Measurements from ENCODE around the gene FBXO11. TPM values are rescaled to one million over a fixed set of nuclear protein-coding genes. Genes with fewer than 3 reads are reported as not detected.

Gene FBXO11
- total RNA-seq, 1 donor from 2014 or later = 89.1 TPM

- DNase-seq = no peak
- intact Hi-C loops (cut with micrococcal nuclease) = no loop called here
- no peak for ATAC-seq (ENCODE audit: low read depth)
- Mint-ChIP-seq H3K36me3 (ENCODE audit: low read depth) (no peaks in the 10 kb centered on the region), H3K27me3 (peaks cover 9% of the 10 kb centered on the region), H3K4me1 (no peaks in the 10 kb centered on the region), H3K9me3 (no peaks in the 10 kb centered on the region), H3K27ac (no peak overlapping the region), H3K4me3 (no peak overlapping the region)
- TF ChIP-seq, protein P1, sequence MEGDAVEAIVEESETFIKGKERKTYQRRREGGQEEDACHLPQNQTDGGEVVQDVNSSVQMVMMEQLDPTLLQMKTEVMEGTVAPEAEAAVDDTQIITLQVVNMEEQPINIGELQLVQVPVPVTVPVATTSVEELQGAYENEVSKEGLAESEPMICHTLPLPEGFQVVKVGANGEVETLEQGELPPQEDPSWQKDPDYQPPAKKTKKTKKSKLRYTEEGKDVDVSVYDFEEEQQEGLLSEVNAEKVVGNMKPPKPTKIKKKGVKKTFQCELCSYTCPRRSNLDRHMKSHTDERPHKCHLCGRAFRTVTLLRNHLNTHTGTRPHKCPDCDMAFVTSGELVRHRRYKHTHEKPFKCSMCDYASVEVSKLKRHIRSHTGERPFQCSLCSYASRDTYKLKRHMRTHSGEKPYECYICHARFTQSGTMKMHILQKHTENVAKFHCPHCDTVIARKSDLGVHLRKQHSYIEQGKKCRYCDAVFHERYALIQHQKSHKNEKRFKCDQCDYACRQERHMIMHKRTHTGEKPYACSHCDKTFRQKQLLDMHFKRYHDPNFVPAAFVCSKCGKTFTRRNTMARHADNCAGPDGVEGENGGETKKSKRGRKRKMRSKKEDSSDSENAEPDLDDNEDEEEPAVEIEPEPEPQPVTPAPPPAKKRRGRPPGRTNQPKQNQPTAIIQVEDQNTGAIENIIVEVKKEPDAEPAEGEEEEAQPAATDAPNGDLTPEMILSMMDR (IDR thresholded peaks at IDR 0.05) = no peak
- ChIA-PET CTCF (no interaction called here), POLR2A (no interaction called here)
Observed at GRCh38 chr2:47941936-47942335, 35.6 kb upstream of the FBXO11 start.

GRCh38 chr2:47937677-47938076, 31.4 kb upstream of the FBXO11 start:
- Mint-ChIP-seq H3K36me3 (ENCODE audit: low read depth) (no peaks in the 10 kb centered on the region), H3K4me1 (no peaks in the 10 kb centered on the region), H3K27ac (no peak overlapping the region), H3K4me3 (no peak overlapping the region), H3K27me3 (peaks cover 9% of the 10 kb centered on the region), H3K9me3 (no peaks in the 10 kb centered on the region)
- no peak for ATAC-seq (ENCODE audit: low read depth)
- TF ChIP-seq, protein P1 (IDR thresholded peaks at IDR 0.05) = no peak
- ChIA-PET POLR2A (no interaction called here), CTCF (no interaction called here)
- intact Hi-C loops (cut with micrococcal nuclease) = no loop called here
- no peak for DNase-seq

DNA sequence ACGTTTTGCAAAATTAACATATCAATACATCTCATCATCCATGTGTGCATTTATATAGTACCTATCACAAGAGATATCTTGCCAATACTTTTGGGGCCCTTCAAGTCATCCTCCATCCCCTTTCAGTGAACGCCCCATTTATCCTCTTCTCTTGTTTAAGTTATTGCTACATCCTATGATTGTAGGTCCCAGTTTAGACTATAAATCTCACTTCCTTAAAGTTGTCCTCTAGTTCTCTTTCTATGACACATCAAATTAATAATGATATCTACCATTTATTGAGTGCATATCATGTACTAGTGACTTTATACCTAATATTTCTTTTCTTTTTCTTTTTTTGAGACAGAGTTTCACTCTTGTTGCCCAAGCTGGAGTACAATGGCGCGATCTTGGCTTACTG, 28.8 kb upstream of the FBXO11 start:
- Mint-ChIP-seq H3K9me3 (no peaks in the 10 kb centered on the region), H3K36me3 (ENCODE audit: low read depth) (no peaks in the 10 kb centered on the region), H3K27me3 (peaks cover 2% of the 10 kb centered on the region), H3K4me3 (no peak overlapping the region), H3K27ac (no peak overlapping the region), H3K4me1 (no peaks in the 10 kb centered on the region)
- CTCF ChIA-PET = no interaction called here
- TF ChIP-seq, protein P1 (IDR thresholded peaks at IDR 0.05) = no peak
- POLR2A ChIA-PET = no interaction called here
- intact Hi-C loops (cut with micrococcal nuclease) = no loop called here
- DNase-seq (no peak), ATAC-seq (ENCODE audit: low read depth) (no peak)

DNA sequence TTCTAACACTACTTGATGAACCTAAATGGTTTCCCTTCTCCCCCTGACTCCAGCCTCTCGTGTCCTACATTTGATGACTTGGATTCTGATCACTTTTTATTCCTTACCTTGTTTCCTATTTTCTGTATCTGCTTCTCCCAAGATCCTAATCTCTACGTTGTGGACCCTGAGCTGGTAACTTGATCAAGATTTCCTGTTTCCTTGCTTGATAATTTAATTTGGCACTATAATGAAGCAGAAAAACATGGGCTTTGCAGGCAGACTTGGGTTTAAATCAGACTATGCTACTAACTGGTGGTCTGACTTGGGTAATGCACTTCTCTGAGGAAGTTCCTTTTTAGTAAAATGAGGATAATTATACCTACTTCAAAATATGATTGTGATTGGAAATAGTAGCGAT, 11.7 kb upstream of the FBXO11 start:
- Mint-ChIP-seq H3K27ac (no peak overlapping the region), H3K9me3 (no peaks in the 10 kb centered on the region), H3K36me3 (ENCODE audit: low read depth) (no peaks in the 10 kb centered on the region), H3K4me1 (no peaks in the 10 kb centered on the region), H3K4me3 (no peak overlapping the region), H3K27me3 (no peaks in the 10 kb centered on the region)
- DNase-seq (no peak), ATAC-seq (ENCODE audit: low read depth) (no peak)
- CTCF ChIA-PET = no interaction called here
- intact Hi-C loops (cut with micrococcal nuclease) = no loop called here
- TF ChIP-seq, protein P1 (IDR thresholded peaks at IDR 0.05) = no peak
- POLR2A ChIA-PET = no interaction called here

DNA sequence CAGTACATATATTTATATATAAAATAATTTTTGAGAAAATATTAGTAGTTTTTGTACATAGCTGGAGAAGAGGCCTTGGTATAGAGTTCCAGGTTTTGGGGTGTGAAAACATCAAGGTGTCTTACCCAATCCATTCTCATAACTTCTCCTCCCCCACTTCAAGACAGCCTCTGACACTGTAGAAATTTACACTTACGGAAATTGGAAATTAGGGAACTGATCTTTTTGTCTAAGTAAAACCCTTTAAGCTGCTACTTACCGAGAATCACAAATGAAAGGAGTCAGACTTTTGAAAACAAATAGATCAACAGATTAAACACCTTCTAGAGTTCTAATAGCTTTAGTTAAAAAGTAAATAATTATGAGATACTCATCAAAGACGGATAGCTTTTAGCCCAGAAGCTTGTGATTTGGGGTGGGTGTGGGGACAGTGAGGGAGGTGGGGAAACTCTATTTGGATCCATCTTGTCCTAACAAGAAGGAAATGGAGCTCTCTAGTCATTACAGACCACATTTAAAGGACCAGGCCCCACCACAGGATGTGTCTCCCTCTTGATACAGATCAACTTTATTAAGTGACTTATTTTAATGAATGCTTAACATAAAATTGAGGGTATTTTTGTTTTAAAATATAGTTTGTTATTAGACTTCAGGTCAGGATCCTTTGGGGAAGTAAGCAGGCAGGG, 11.1 kb upstream of the FBXO11 start:
- POLR2A ChIA-PET = no interaction called here
- intact Hi-C loops (cut with micrococcal nuclease) = no loop called here
- TF ChIP-seq, protein P1 (IDR thresholded peaks at IDR 0.05) = no peak
- Mint-ChIP-seq H3K27ac (no peak overlapping the region), H3K36me3 (ENCODE audit: low read depth) (no peaks in the 10 kb centered on the region), H3K9me3 (no peaks in the 10 kb centered on the region), H3K4me1 (peaks cover 2% of the 10 kb centered on the region), H3K27me3 (no peaks in the 10 kb centered on the region), H3K4me3 (no peak overlapping the region)
- ATAC-seq (ENCODE audit: low read depth) (no peak), DNase-seq (no peak)
- CTCF ChIA-PET = no interaction called here

Data from activated B cell treated with CpG ODN at 0.5 μM for 24 hours (primary cell).